KG1 (cell line): ENCODE measurements around the gene FNDC11.
"Not testable (repeated sequence)": the region's sequence is repeated elsewhere in the genome, so short reads cannot be mapped to it uniquely, and the experiment has no call there.

ENCODE experiments used
- DNase-seq: peaks from one replicate; lab custom pipeline; 2025; lab: John Stamatoyannopoulos, UW

The FNDC11 gene

GRCh38 chr20:63567386-63568169 is 13.6 kb downstream of the FNDC11 start:
- DNase-seq, result peak; percentile 41

DNA sequence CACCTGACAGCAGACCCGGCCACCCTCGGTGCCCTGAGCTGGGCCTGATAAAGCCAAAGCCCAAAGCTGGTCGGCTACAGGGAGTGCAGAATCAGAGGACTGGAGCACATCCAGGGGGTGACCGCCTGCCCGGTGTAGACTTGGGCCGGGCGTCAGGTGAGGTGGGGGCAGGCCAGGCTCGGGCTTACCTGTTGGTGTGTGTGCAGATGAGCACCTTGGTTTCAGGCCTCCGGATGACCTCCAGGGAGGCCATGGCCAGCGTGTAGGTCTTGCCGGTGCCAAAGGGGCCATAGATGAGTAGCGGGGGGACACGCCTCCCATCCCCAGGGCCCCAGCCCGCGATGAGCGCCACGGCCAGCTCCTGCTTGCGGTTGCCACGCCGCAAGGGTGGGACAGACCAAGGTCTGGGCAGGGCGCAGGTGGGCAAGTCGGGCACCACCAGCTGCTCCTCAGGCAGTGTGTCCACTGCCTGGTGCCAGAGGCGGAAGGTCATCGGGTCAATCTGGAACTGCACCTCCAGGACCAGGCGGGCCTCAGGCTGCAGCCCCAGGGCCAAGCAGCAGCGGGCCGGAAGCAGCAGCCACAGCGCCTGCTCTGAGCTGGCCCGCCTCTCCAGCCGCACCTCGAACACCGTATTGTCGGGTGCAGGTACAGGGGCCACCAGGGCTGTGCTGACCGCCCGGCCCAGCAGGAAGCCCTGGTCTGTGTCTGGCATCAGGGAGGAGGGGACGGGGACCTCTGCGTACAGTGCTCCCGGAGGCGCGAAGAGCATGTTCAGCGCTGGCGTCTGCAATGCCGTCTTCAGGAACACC is 14.4 kb downstream of the FNDC11 start:
- no peak for DNase-seq

- DNase-seq, result no peak
Measured at GRCh38 chr20:63568986-63569949, 15.3 kb downstream of the FNDC11 start.

DNA sequence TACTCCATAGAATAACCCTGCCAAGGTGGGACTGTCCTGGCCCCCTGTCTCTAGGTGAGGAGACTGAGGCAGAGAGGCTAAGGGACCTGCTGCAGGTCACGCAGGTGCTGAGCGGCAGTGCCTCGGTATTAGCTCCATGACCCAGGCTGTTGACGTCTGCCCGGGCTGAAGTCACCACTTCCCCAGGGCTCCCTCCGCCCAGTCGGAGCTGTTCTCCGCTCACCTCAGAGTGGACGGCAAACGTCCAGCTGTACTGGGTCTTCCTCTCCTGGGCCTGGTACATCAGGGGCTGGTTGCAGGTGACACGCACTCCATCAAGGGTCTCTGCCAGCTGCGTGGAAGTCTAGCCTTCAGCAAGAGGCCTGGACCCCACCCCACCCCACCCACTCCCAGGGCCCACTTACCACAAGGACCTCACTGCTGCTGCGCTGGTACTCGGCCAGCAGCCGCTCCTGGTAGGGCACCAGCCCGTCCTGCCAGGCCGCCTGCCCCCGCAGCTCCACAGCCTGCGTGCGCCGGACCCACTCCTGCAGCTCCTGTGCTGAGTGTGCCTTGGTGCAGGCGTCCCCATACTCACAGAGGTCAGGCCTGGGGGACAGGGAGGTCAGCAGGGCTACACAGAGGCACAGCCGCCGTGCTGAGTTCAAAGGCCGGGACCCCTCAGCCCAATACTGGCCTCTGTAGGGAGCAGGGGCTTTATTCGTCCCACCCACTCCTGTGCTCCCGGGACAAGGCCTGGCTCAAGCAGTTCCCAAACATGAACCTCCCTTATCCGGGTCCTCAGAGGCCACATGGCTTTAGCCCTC is 16.5 kb downstream of the FNDC11 start:
- DNase-seq, result no peak

DNA sequence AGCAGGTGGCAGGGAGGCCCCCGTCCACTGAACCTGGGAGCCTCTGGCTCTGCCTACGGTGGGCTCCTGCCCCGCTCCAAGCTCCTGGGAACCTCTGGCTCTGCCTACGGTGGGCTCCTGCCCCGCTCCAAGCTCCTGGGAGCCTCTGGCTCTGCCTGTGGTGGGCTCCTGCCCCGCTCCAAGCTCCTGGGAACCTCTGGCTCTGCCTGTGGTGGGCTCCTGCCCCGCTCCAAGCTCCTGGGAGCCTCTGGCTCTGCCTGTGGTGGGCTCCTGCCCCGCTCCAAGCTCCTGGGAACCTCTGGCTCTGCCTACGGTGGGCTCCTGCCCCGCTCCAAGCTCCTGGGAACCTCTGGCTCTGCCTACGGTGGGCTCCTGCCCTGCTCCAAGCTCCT is 17.1 kb downstream of the FNDC11 start:
- not testable (repeated sequence) for DNase-seq

- no peak for DNase-seq
Measured at GRCh38 chr20:63572071-63572787, 18.3 kb downstream of the FNDC11 start.

DNA sequence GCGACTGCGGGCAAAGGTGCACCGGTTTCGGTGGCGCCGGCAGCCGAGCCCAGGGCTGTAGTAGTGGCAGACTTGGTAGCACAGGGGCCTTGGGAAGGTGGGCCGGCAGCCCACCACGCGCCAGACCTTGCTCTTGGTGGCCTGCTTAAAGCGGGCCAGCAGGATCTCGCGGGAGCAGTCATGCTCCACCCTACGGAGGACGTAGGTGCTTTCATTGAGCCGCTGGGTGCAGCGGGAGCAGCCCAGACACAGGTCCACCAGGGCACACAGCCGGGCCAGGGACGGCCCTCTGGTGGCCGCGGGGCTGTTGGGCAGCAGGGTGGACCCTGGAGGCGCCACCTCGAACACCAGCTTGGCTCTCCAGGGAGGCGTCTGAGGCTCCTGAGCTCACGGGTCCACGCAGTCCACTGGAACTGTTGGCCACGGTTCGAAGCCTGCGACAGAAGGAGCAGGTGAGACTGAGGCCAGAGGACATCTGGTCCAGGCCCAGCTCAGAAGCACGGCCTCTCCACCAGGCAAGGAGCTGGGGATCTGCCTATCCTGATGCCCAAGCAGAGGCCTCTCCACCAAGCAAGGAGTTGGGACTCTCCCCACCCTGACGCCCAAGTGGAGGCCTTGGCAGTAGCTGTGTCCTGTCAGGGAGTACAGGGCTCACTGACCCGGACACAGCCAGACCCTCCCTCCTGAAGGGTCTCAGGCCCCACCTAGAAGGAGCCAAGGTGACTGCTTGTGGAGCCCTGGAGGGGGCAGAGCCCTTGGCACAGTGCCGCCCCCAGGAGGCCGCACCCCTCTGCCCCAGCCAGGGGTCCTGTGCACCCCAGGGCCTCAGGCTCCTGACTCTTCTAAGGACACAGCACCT is 19.1 kb downstream of the FNDC11 start:
- DNase-seq, result no peak

DNA sequence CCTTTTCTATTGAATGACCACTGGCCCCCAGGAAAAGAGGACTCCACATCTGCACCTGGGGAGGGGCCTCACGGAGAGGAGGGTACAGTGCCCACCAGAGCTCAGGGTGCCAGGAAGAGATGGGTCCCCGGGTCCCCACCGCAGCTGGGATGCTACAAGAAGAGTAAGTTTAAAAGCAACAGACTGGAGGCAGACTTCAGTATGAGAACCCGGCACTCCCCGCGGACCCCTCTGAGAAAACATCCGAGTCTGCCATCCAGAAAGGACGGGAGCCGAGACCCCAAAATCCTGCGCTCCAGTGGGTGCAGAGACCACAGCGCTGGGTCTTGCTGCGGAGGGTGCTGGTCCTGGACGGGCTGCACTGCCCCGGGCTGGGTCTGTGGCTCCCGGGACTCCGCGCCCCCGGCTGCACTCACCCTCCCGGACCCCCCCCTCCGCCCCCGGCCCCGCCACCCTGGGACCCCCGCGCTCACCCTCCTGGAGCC is 19.7 kb downstream of the FNDC11 start:
- no peak for DNase-seq

GRCh38 chr20:63574156-63574828 is 20.3 kb downstream of the FNDC11 start, which contains the start of gene HELZ2:
Gene HELZ2 (minus strand): TSS chr20:63574239. CDS start chr20:63572385, 1,854 bp downstream.
- DNase-seq, result no peak

- DNase-seq, result no peak
Measured at GRCh38 chr20:63574829-63575743, 21.1 kb downstream of the FNDC11 start.

GRCh38 chr20:63576311-63576710 is 22.4 kb downstream of the FNDC11 start:
- no peak for DNase-seq

DNA sequence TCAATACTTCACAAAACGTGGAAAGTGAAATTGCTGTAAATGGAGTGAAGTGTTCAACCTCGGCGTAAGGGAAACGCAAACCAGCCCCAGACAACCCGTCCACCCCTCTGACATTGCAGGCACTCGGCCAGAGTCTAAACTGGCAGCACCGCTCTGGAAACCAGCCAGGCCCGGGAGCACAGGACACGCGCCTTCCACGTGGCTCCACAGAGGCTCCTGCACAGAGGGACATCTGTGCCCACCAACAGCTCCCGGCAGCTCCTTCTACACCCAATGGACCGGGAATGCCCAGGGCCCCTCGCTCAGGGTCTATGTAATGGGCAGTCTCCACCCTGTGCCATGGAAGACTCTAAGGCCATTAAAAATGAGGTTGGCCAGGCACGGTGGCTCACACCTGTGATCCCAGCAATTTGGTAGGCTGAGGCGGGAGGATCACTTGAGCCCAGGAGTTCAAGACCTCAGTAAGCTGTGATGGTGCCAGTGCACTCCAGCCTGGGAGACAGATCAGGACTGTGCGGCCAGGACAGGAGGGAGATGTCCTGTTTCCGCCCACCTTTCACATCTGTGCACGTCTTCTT is 23.4 kb downstream of the FNDC11 start:
- no peak for DNase-seq

GRCh38 chr20:63578224-63579016 is 24.5 kb downstream of the FNDC11 start:
- DNase-seq, result no peak

DNA sequence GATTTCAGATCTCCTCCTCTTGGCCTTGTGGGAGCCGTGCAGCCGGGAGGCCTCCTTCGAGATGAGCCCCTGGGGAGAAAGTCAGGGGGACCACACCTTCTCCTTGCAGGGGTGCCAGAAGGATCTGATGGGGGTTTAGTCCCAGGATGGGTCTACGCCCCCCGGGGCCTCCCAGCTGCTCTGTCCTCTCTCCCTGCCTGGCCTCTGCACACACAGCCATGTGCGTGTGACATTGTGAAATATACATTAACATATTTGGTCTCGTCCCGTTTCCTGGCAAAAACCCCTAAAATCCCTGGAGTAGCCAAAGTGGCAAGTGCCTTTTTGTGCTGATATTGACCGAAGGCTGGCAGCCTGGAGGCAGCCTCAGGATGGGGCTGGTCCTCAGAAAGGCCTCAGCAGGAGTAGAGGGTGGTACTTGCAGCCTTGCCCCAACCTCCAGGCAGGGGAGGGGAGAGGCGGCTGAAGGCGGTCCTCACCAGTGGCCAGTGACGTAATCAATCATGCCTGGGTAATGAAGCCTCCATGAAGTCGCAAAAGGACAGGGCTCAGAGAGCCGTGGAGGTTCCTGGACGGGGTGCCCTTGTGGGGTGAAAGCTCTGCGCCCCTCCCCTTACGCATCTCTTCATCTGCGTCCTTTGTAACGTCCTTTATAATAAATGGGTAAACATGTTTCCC is 25.2 kb downstream of the FNDC11 start:
- DNase-seq, result no peak

DNA sequence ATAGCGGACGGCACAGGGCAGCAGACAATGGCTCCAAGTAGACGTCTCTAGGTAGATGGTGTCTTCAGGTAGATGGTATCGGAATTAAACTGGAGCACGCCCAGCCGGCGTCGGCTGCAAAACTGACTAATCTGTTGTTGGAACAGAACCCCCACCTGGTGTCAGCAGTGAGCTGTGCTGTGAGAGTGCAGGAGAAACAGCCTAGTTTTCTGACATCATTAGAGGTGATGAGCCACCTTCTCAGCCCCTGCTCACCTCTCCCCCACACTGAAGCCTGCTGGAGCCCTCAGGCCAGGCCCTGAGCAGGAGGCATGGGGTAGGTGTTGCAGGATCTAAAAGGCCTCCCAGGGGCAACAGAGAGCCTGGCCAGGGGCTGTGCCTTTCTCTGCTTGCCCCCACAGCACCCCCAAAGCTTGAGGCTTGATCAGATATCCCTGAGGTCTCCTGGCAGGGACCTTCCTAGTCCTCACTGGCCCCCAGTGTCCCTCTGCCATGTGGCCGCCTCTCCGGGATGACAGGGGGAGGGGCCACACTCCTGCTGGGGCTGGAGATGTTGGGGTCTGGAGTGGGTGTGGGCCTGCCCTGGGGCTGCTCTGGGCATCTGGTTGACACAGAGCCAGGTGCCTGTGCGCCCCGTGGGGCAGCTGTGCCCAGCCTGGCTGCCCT is 27.0 kb downstream of the FNDC11 start:
- DNase-seq, result peak; percentile 16
